ENCODE measurements around the gene CLNS1A. TPM values are rescaled to one million over a fixed set of nuclear protein-coding genes. Genes with fewer than 3 reads are reported as not detected.

Gene CLNS1A
- total RNA-seq, result 141 and 299 TPM in 2 replicates

GRCh38 chr11:77637345-77638165 lies at the start of gene CLNS1A:
CLNS1A (minus strand) TSS chr11:77637794; CDS start chr11:77637714, 80 bp downstream.

GRCh38 chr11:77589521-77590193 lies 47.9 kb downstream of the CLNS1A start, which contains the start of gene AQP11:
AQP11 (plus strand) TSS chr11:77589953; CDS start chr11:77589993, 40 bp downstream.

Other genes starting within 250 kb of the CLNS1A start
- gene PAK1, start 163.7 kb downstream of the CLNS1A start, total RNA-seq, result 30.7 and 32.0 TPM in 2 replicates
- 3.9 and 4.4 TPM in 2 replicates for gene AQP11, start 47.8 kb downstream of the CLNS1A start, total RNA-seq
- gene RSF1, start 182.9 kb upstream of the CLNS1A start, total RNA-seq, result 28.3 and 32.3 TPM in 2 replicates
- 46.9 and 48.4 TPM in 2 replicates for gene AAMDC, start 183.3 kb upstream of the CLNS1A start, total RNA-seq